Activated CD8-positive, alpha-beta T cell treated with anti-CD3 and anti-CD28 coated beads, Interleukin-2, amount 10 ng/mL, durations not matched to agents 7 days and 5 days (primary cell): Measurements from ENCODE around the gene NIT1. TPM values are rescaled to one million over a fixed set of nuclear protein-coding genes. Genes with fewer than 3 reads are reported as not detected.

Experiments used
- ATAC-seq: fragments of 150-1000 bp; cut with Tn5 transposase; one replicate; pipeline ENCODE4 v1.10.0; 2021; ENCODE audit warnings: moderate library complexity
- CTCF ChIA-PET: fragments of 350-600 bp; sonication (Branson Sonifier 250); formaldehyde crosslinking; loops from one replicate; lab custom pipeline; 2021; ENCODE audit warnings: antibody characterized with exemption; lab: Charles Lee
- POLR2A ChIA-PET: fragments of 350-600 bp; sonication (Branson Sonifier 250); formaldehyde crosslinking; loops from one replicate; lab custom pipeline; 2021; ENCODE audit warnings: antibody characterized with exemption; lab: Charles Lee
- DNase-seq: peaks from one replicate; pipeline ENCODE4 v3.0.0-alpha.2; 2020
- H3K27ac Mint-ChIP-seq: one replicate; pipeline ENCODE4 v1.8.0; 2021; ENCODE audit warnings: mild to moderate bottlenecking, mixed read lengths
- H3K27me3 Mint-ChIP-seq: one replicate; pipeline ENCODE4 v1.8.0; 2021; ENCODE audit warnings: low read depth, mixed read lengths
- H3K36me3 Mint-ChIP-seq: one replicate; pipeline ENCODE4 v1.8.0; 2021; ENCODE audit warnings: low read depth, mixed read lengths
- H3K4me1 Mint-ChIP-seq: one replicate; pipeline ENCODE4 v1.8.0; 2021; ENCODE audit warnings: low read depth, mixed read lengths
- H3K4me3 Mint-ChIP-seq: one replicate; pipeline ENCODE4 v1.8.0; 2021; ENCODE audit warnings: mild to moderate bottlenecking, mixed read lengths
- H3K9me3 Mint-ChIP-seq: one replicate; pipeline ENCODE4 v1.8.0; 2022; ENCODE audit warnings: mixed read lengths; ENCODE audit not compliant: insufficient read depth
- total RNA-seq, 2 experiments: library from RNA; stranded (reverse); gene quantifications; one replicate each; pipeline ENCODE4 v1.2.3, GENCODE V29; 2021

The NIT1 gene
- total RNA-seq, 2 experiments from 2014 or later: 34.1 to 35.2 TPM

GRCh38 chr1:161074676-161075368, 43.1 kb upstream of the NIT1 start:
- ATAC-seq (no peak), DNase-seq (no peak)
- no peaks in the 10 kb centered on the region for H3K9me3 Mint-ChIP-seq
- peak overlapping the region; percentile 25 for H3K27ac Mint-ChIP-seq
- POLR2A ChIA-PET: no interaction called here
- CTCF ChIA-PET: interaction anchor here (1.5 to 16.9 kb wide), 2 partner anchors 22 to 91 kb away, joined by 3 to 292 read pairs; partner anchors contain the start of genes KLHDC9 and PPOX
- peaks cover 5% of the 10 kb centered on the region for H3K27me3 Mint-ChIP-seq
- H3K4me3 Mint-ChIP-seq: no peak overlapping the region
- H3K4me1 Mint-ChIP-seq: peaks cover 48% of the 10 kb centered on the region
- H3K36me3 Mint-ChIP-seq: no peaks in the 10 kb centered on the region

GRCh38 chr1:161076410-161076809, 41.5 kb upstream of the NIT1 start:
- CTCF ChIA-PET: interaction anchor here (0.6 to 16.9 kb wide), 4 partner anchors 21 to 90 kb away, joined by 3 to 292 read pairs (median 3); partner anchors contain the start of genes KLHDC9, PPOX and USF1
- Mint-ChIP-seq H3K9me3 (no peaks in the 10 kb centered on the region), H3K27ac (no peak overlapping the region), H3K4me1 (peaks cover 32% of the 10 kb centered on the region), H3K4me3 (no peak overlapping the region), H3K27me3 (peaks cover 5% of the 10 kb centered on the region), H3K36me3 (no peaks in the 10 kb centered on the region)
- POLR2A ChIA-PET: interaction anchor here (1.0 kb wide), 1 partner anchor 8 kb away, joined by 4 read pairs; no protein-coding TSS in a partner anchor
- ATAC-seq (no peak), DNase-seq (no peak)

GRCh38 chr1:161077426-161077825, 40.5 kb upstream of the NIT1 start:
- ChIA-PET CTCF (interaction anchor here (1.0 to 16.9 kb wide), 3 partner anchors 12 to 32 kb away, joined by 3 to 292 read pairs (median 3); partner anchors contain the start of genes KLHDC9, NECTIN4 and USF1), POLR2A (interaction anchor here (0.7 kb wide), 1 partner anchor 28 kb away, joined by 3 read pairs; no protein-coding TSS in a partner anchor)
- Mint-ChIP-seq H3K4me1 (peaks cover 26% of the 10 kb centered on the region), H3K9me3 (no peaks in the 10 kb centered on the region), H3K27me3 (peaks cover 5% of the 10 kb centered on the region), H3K27ac (no peak overlapping the region), H3K4me3 (no peak overlapping the region), H3K36me3 (no peaks in the 10 kb centered on the region)
- DNase-seq: no peak
- no peak for ATAC-seq

GRCh38 chr1:161079436-161080110, 38.3 kb upstream of the NIT1 start:
- Mint-ChIP-seq H3K4me3 (no peak overlapping the region), H3K27ac (no peak overlapping the region), H3K36me3 (no peaks in the 10 kb centered on the region), H3K27me3 (peaks cover 5% of the 10 kb centered on the region), H3K9me3 (no peaks in the 10 kb centered on the region), H3K4me1 (peaks cover 5% of the 10 kb centered on the region)
- CTCF ChIA-PET: interaction anchor here (2.2 to 16.9 kb wide), 2 partner anchors 9 to 18 kb away, joined by 13 to 292 read pairs; partner anchors contain the start of genes ARHGAP30 and KLHDC9
- ATAC-seq: no peak
- POLR2A ChIA-PET: interaction anchor here (1.0 to 1.3 kb wide), 4 partner anchors 10 to 18 kb away, joined by 3 to 4 read pairs (median 4); partner anchors contain the start of gene ARHGAP30
- DNase-seq: no peak

GRCh38 chr1:161080441-161081405, 37.2 kb upstream of the NIT1 start:
- no peaks in the 10 kb centered on the region for H3K9me3 Mint-ChIP-seq
- DNase-seq (no peak), ATAC-seq (no peak)
- H3K27ac Mint-ChIP-seq: no peak overlapping the region
- H3K27me3 Mint-ChIP-seq: peaks cover 5% of the 10 kb centered on the region
- ChIA-PET POLR2A (interaction anchor here (0.6 to 0.8 kb wide), 2 partner anchors 11 to 17 kb away, joined by 3 read pairs; partner anchors contain the start of gene ARHGAP30), CTCF (interaction anchor here (2.2 to 16.9 kb wide), 3 partner anchors 10 to 16 kb away, joined by 9 to 292 read pairs (median 13); partner anchors contain the start of genes ARHGAP30 and KLHDC9)
- no peaks in the 10 kb centered on the region for H3K36me3 Mint-ChIP-seq
- H3K4me3 Mint-ChIP-seq: no peak overlapping the region
- H3K4me1 Mint-ChIP-seq: peaks cover 3% of the 10 kb centered on the region

- Mint-ChIP-seq H3K36me3 (no peaks in the 10 kb centered on the region), H3K4me3 (no peak overlapping the region), H3K27me3 (peaks cover 5% of the 10 kb centered on the region), H3K4me1 (peaks cover 3% of the 10 kb centered on the region), H3K9me3 (no peaks in the 10 kb centered on the region), H3K27ac (no peak overlapping the region)
- CTCF ChIA-PET: interaction anchor here (1.6 to 16.9 kb wide), 3 partner anchors 11 to 16 kb away, joined by 7 to 292 read pairs (median 9); partner anchors contain the start of genes ARHGAP30 and KLHDC9
- DNase-seq (no peak), ATAC-seq (no peak)
- POLR2A ChIA-PET: interaction anchor here (0.6 kb wide), 1 partner anchor 16 kb away, joined by 3 read pairs; no protein-coding TSS in a partner anchor
Measured at GRCh38 chr1:161081519-161081918, 36.4 kb upstream of the NIT1 start.

GRCh38 chr1:161082483-161082882, 35.4 kb upstream of the NIT1 start:
- DNase-seq: no peak
- Mint-ChIP-seq H3K4me1 (peaks cover 3% of the 10 kb centered on the region), H3K27ac (no peak overlapping the region), H3K9me3 (no peaks in the 10 kb centered on the region), H3K36me3 (no peaks in the 10 kb centered on the region), H3K4me3 (no peak overlapping the region), H3K27me3 (peaks cover 5% of the 10 kb centered on the region)
- no peak for ATAC-seq
- ChIA-PET CTCF (interaction anchor here (1.6 to 2.2 kb wide), 2 partner anchors 12 to 14 kb away, joined by 7 to 9 read pairs; partner anchors contain the start of gene ARHGAP30), POLR2A (no interaction called here)

- Mint-ChIP-seq H3K4me3 (no peak overlapping the region), H3K27me3 (peaks cover 5% of the 10 kb centered on the region), H3K27ac (no peak overlapping the region), H3K36me3 (no peaks in the 10 kb centered on the region), H3K9me3 (no peaks in the 10 kb centered on the region), H3K4me1 (peaks cover 3% of the 10 kb centered on the region)
- POLR2A ChIA-PET: no interaction called here
- no peak for ATAC-seq
- DNase-seq: no peak
- CTCF ChIA-PET: interaction anchor here (1.0 to 2.2 kb wide), 3 partner anchors 13 to 14 kb away, joined by 3 to 9 read pairs (median 7); partner anchors contain the start of gene ARHGAP30
Measured at GRCh38 chr1:161082996-161083747, 34.7 kb upstream of the NIT1 start.

- Mint-ChIP-seq H3K9me3 (no peaks in the 10 kb centered on the region), H3K36me3 (no peaks in the 10 kb centered on the region), H3K4me3 (no peak overlapping the region), H3K27me3 (peaks cover 4% of the 10 kb centered on the region), H3K27ac (no peak overlapping the region), H3K4me1 (peaks cover 3% of the 10 kb centered on the region)
- DNase-seq: no peak
- ATAC-seq: peak; percentile 27
- ChIA-PET POLR2A (interaction anchor here (0.6 to 1.3 kb wide), 3 partner anchors 14 to 261 kb away, joined by 3 to 4 read pairs (median 4); partner anchors contain the start of gene ARHGAP30), CTCF (interaction anchor here (1.0 to 2.3 kb wide), 5 partner anchors 13 to 42 kb away, joined by 3 to 14 read pairs (median 3); no protein-coding TSS in a partner anchor)
Measured at GRCh38 chr1:161083748-161084596, 33.9 kb upstream of the NIT1 start.
